Measurements from ENCODE around the gene LSP1.

LSP1 gene

DNA sequence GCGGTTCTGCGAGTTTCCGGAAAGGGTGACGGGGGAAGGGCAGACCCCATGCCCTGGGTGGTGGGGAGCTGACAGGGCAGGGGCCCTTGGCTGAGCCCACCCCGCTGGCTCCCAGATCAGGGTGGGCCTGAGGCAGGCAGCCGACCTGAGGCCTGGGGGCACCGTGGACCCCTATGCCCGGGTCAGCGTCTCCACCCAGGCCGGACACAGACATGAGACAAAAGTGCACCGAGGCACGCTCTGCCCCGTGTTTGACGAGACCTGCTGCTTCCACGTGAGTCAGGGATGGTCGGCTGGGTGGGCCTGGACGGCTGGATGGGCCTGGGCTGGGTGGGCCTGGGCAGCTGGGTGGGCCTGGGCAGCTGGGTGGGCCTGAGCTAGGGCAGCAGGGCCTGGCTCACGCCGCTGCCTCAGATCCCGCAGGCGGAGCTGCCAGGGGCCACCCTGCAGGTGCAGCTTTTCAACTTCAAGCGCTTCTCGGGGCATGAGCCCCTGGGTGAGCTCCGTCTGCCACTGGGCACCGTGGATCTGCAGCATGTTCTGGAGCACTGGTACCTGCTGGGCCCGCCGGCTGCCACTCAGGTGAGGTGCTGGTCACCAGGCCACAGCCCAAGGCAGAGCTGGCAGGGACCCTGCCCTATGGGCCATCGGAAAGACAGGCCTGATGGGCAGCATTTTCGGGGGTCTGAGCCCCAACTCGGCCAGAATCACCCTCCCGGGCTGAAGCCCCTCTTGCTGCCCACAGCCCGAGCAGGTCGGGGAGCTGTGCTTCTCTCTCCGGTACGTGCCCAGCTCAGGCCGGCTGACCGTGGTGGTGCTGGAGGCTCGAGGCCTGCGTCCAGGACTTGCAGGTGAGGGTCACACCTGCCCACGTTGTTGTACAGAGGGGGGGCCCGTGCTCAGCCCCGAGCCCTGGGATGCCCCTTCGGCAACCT lies 16.6 kb upstream of the LSP1 start:
- no peak for DNase-seq (ENCODE audit: low read depth in 4 of 4, low spot score in 1 of 4)

DNA sequence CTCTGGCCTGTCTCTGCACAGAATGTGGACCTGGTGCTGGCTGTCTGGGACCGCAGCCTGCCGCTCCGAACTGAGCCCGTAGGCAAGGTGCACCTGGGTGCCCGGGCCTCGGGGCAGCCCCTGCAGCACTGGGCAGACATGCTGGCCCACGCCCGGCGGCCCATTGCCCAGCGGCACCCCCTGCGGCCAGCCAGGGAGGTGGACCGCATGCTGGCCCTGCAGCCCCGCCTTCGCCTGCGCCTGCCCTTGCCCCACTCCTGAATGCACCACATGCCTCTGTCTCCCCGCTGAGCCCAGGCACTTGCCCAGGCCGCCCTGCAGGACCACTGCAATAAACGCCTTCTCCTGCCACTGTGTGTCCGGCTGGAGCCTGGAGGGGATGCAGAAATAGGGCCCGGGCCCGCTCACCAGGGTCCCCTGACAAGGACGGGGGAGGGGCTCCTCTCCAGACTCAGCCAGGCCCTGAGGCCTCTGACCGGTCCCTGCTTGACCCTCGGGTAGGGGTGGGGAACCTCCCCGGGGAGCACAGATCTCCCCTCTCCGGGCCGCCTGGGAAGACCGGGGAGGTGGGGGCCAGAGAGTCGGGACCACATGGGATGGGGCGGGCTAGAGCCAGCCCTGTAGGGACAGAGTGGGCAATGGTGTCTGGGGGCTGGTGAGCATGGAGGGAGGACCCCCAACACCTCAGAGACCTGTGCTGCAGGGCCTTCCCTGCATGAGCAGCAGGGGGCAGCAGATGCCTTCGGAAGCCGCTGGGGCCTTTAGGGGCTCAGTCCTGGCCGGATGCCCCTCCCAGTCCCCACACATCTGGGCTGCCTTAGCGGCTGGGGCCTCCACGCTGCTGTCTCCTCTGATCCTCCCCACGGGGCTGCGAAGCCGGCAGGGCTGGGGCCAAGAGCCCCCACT lies 15.5 kb upstream of the LSP1 start:
- peak; percentile 62 to 74 (median 62) for DNase-seq (ENCODE audit: low read depth in 4 of 4, low spot score in 1 of 4)

DNA sequence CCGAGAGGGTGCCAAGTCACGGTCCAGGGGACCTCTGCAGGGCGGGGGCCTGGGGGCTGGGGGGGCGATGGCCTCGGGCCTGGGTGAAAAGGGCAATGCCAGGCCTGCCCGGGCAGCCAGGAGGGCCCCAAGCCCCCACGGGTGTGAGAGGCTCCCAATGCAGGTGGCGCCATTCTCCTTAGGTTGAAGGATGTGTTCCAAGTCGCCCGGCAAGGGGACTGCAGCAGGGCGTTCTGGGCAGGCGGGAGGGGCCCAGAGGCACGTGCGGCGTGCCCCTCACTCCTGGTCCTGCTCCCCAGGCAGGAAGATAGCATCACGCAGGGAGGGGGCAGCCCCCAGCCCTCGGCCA lies 14.8 kb upstream of the LSP1 start:
- DNase-seq (ENCODE audit: low read depth in 4 of 4, low spot score in 1 of 4): no peak

DNA sequence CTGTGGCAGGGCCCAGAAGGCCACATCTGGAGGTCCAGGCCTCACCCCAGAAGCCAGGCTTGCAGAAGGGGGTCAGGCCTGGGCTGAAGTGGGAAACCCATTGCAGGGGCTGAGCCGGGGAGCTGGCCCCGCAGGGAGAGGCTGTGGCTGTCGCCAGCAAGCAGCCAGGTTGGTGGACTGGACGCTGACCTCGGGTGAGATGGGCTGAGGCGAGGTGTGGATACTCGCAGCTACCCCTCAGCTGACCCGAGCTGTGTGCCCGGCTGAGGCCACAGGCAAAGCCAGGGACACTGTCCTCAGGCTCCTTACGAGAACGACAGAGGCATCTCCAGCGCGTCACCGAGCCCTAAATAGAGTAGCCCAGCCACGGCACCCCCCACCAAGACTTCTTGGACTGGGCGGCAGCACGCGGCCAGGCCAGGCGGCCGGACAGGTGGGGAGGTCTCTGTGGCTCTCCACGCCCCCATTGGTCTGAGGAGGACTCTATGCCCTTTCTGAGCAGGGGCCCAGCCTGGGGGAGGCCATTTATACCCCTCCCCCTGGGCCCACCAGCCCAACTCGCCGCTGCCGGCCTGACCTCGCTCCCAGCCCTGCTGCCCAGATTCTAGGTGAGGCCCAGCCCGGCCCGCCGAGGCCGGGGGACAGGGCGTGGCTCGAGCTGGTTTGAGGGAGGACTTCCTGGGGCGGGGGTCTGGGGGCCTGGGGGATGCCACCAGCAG lies 14.3 kb upstream of the LSP1 start, which contains the start of gene TNNI2:
Gene TNNI2, plus strand, starts transcription at position 556 of the 719 bp plus-strand sequence. CDS start 716 bp downstream, outside the sequence.
- no peak for DNase-seq (ENCODE audit: low read depth in 4 of 4, low spot score in 1 of 4)

DNA sequence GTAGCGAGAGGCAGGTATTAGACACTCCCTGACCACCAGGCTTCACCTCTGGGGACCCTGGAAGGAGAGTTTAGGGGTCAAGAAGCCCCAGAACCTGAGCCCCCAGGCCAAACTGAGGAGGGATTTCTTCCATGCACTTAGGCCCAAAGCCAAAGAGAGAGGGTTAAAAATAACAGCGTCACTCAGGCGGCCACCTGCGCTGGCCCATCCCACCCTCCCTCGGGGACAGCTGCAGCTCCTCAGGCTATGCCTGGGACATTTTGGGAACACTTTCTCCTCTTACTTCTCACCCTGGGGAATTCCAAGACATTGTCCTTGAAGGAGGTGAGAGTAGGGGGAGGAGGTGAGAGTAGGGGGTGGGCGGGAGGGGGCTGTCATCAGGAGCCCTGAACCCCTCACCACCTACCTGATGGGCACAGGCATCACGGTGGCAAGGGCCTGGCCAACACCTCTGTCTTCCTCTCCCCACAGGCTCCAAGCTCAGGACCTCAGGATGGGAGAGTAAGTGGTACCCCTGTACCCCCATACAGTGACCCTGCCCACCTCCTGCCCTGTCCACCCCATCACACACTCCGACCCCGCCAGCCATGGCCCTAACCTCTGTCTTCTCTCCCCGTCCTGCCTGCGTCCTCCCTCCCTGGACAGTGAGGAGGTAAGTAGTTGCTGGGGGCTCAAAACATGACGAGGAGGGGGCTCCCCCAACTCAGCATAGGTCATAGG lies 13.5 kb upstream of the LSP1 start:
- no peak for DNase-seq (ENCODE audit: low read depth in 4 of 4, low spot score in 1 of 4)

DNA sequence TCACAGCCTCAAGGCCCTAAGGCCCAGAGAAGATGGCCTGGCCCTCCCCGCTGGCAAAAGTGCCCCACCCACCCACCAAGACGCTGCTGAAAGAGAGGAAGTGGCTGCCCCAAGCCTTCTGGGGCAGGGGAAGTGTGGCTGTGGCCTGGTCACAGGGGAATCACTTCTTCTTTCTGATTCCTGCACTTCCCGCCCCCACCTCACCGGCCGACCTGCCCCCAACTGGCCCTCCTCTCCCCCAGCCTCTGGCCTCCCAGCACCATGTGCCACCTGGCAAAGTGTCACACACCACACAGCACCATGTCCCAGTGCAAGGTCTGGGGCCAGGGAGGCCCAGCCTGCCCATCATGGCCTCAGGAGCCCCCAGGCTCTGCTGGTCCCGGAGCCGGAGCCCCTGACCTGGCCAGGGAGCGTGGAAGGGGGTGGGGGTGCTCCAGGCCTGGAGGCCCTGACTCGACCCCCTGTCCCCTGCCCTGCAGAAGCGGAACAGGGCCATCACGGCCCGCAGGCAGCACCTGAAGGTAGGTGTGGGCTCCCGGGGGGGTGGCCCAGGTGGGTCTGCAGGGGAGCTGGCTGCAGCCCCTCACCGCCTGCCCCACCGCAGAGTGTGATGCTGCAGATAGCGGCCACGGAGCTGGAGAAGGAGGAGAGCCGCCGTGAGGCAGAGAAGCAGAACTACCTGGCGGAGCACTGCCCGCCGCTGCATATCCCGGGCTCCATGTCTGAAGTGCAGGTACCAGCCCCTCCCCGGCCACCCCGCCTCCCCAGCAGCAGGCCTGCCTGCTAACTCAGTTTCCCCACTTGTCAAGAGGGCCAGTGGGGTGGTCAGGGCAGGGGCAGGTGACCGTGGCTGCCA lies 12.7 kb upstream of the LSP1 start:
- DNase-seq (ENCODE audit: low read depth in 4 of 4, low spot score in 1 of 4): no peak

DNA sequence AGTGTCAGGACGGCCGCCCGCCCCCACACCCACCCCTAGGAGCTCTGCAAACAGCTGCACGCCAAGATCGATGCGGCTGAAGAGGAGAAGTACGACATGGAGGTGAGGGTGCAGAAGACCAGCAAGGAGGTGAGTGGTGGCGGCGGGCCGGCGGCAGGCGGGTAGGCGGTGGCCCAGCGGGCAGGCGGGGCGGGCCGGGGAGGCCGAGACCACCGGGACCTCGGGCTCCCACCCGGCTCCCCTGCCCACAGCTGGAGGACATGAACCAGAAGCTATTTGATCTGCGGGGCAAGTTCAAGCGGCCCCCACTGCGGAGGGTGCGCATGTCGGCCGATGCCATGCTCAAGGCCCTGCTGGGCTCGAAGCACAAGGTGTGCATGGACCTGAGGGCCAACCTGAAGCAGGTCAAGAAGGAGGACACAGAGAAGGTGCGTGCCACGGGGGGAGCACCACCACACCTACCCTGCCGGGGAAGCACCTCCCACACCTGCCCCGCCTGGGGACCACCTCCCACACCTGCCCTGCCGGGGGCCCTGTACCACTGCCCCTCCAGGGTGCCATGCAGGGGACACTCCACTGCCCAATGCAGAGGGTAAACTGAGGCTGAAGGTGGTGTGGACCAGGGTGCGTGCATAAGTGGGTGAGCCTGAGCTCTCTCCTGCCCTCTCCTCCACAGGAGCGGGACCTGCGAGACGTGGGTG lies 12.0 kb upstream of the LSP1 start:
- no peak for DNase-seq (ENCODE audit: low read depth in 4 of 4, low spot score in 1 of 4)

DNA sequence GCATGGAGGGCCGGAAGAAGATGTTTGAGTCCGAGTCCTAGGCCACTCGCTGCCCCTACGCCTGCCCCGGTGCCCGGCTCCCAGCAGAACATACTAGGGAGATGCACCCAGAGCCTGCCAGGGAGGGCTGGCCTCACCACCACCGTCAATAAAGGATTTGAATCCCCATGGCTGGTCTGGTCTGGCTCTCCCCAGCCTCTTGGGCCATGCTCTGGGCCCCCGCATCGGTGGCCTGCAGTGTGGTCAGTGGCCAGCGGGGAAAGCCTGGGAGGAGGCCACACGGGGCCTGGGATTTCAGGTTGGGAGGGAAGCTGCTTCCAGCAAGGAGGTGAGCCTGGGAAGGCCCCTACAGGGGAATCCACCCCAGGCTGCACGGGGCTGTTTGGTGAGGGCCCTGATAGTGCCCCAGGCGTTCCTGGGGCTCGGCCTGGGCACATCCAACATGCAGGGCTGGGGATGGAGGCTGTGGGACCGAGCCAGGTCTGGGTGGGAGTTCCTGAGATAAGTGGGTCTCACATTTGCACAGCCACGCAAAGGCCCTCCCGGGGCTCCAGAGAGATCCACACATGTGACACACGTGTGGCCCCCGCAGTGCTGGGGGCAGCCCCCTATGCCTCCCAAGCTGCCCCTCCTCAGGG lies 11.3 kb upstream of the LSP1 start:
- DNase-seq (ENCODE audit: low read depth in 4 of 4, low spot score in 1 of 4): no peak

DNA sequence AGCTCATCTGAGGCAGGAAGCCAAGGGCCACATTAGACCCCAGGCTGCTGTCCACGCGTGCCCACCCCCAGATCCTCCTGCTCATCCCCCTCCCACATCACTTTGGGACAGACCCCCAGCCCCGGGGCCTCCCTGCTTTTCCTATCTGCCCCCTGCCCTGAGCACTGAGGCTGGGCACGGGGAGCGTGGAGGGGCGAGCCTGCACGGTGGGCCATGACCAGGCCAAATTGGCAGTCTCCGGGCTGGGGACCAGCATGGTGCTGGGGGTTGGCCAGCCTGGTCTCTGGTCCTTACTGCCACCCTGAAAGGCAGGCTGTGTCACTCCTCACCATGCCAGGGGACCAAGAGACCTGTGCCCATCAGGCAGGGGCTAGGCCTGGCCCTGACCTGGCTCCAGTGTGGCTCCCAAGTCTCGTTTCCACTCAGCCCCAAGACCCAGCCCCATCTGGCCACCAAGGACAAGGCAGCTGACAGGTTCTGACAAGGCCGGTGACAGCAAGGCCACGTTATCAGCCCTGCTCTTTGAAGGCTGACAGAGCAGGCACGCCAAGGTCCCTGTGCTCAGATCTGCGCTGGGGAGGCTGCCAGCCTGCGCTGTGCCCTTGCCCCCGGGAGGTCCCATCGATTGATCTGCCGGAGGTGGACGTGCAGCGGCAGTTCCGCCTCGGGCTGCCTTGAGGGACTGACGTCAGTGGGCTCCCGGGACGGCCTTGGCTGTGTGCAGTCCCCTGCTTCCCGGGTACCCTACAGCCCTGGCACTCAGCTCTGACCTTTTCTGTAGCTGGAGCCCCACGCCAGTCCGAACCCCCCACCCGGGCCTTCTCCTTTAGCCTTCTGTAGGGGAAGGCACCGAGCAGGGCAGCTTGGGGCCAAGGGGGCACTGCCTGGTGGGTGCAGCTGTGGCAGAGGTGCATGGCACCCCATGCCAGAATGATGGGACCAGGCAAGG lies 10.5 kb upstream of the LSP1 start:
- DNase-seq (ENCODE audit: low read depth in 4 of 4, low spot score in 1 of 4): no peak

DNA sequence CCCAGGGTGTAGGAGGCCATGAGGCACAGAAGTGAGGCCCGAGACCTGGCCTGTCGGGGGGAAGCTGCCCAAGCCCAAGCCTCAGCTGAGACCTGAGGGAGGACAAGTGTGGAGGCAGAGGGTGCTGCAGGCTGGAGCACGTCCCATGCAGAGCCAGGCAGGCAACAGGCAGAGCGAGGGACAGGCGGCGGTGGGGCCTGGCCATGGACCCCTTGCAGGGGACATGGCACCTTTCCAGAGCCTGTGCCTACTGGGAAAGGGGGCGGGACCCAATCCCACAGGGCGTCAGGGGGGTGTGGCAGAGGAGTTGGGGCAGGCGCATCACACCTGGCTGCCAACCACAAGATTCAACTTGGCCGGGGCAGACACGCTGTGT lies 9.8 kb upstream of the LSP1 start:
- no peak for DNase-seq (ENCODE audit: low read depth in 4 of 4, low spot score in 1 of 4)

DNA sequence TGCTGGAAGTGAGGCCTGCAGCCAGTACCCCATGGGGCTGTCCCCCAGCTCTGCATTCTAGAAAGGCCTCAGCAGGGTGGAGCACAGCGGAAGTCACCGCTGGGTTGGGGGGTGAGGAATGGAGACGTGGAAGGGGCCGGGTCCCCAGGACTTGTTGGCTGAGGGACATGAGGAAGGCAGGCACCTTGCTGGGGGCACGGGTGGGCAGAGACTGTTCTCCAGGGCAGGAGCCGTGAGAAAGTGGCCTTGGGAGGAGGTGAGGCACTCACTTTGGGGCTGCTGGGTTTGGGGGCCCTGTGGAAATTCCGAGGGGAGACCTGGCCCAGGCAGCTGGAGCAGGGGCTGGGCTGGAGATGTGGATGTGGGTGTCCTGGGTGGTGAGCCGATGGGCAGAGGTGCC lies 9.1 kb upstream of the LSP1 start:
- DNase-seq (ENCODE audit: low read depth in 4 of 4, low spot score in 1 of 4): no peak

DNA sequence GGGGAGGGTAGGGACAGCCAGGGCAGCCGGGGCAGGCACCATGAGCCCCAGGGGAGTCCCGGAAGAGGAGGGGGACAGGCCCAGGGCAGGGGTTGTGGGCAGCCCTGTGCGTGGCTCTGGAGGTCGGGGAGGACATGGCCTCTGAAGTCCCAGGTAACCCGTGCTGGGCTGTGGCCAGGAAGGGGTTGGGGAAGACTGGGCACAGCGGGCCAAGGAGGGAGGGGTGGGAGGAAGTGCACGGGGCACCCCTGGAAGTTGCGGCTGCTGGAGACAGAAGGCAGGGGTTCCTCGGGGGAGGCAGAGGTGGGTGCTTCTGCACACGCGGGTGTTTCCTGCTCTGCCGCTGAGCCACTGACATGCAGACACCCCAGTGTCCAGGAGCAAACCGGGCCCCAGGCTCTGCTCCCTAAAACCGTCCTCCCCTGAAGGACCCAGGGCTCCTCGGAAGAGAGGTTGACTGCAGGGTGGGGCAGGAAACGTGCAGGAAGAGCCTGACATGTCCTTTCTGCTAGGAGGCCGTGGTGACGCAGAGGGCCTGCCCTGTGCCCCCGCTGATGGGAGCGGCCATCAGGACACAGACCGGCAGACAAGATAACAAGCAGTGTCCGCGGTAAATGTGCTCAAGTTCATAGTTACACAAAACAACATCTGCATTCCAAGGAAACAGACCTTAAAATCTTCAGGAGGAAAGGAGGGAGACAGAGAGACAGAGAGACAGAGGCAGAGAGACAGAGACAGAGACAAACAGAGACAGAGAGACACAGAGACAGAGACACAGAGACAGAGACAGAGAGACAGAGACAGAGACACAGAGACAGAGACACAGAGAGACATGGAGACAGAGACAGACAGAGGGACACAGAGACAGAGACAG lies 8.4 kb upstream of the LSP1 start:
- no peak for DNase-seq (ENCODE audit: low read depth in 4 of 4, low spot score in 1 of 4)

DNA sequence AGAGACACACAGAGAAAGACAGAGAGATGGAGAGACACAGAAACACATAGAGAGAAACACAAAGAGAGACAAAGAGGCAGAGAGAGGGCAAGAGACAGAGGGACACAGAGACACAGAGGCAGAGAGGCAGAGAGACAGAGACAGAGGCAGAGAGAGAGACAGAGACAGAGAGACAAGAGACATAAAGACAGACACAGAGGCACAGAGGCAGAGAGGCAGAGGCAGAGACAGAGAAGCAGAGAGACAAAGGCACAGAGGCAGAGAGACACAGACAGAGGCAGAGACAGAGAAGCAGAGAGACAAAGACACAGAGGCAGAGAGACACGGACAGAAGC lies 7.8 kb upstream of the LSP1 start:
- no peak for DNase-seq (ENCODE audit: low read depth in 4 of 4, low spot score in 1 of 4)

DNA sequence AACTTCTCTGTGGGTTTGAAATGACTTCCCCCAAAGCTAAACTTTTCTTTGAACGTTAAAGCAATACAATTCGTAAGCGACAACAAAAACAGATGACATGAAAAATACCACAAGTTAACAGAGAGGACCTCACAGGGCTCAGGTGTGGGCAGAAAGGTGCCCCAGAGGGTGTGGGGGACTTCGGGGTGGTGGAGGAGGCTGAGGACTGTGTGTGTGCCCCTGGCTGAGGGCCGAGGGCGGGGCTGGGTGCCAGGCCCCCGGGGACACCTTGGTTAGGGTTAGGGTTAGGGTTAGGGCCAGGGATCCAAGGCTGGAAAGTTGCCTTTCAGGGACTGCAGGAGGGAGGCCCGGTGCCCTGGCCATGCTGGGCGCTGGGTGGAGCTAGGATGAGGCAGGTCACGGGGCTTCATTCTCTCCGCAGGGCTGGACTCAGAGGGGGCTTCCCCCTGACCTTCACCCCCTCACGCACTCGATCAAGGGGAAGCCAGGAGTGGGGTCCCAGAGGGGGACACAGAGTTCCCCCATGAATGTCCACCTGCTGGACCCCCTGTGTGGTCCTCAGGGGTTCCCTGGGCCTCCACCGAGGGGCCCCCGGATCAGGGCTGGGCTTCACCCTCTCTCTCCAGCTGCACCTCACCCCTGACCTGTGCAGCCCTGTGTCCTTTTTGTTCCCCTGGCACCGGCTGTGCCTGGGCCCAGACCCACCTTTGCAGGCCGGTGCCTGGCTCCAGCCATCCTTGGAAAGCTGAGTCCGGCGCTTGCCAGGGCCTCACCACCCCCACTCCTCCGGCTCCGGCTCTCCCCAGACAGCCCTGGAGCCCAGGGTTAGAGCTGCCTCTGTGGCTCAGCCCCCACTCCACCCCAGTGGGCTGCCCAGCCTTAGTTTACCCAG lies 7.1 kb upstream of the LSP1 start:
- DNase-seq (ENCODE audit: low read depth in 4 of 4, low spot score in 1 of 4): no peak

DNA sequence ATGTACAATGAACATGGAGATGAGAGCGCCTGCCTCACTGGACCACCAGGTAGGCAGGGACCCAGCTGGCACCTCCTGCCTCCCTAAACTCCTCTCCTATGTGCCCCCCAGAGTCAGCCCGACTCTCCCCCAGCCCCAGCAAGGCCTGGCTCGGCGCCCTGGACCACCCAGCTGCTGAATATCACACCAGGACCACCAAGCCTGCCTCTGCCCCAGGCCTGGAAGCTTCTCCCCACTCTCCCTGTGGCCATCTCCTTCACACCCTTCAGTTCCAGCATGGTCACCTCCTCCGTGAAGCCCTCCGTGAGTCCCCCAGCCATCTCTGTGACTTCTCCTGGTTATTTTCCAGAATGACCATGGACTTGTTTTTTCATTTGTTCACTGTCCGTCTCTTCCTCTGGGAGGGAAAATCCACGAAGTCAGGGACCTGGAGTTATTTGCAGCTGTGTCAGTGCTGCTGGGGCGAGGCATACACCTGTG lies 6.4 kb upstream of the LSP1 start:
- DNase-seq (ENCODE audit: low read depth in 4 of 4, low spot score in 1 of 4): no peak

All from stimulated activated CD4-positive, alpha-beta T cell treated with anti-CD3 and anti-CD28 coated beads, Interleukin-1b, Interleukin-23, amount 100 ng/mL, for 24 hours (primary cell).